HG03342 (cell line): ENCODE measurements around the gene NAALADL1.
"Not testable (repeated sequence)": the region's sequence is repeated elsewhere in the genome, so short reads cannot be mapped to it uniquely, and the experiment has no call there.

Experiments
- ATAC-seq: cut with Tn5 transposase; IDR thresholded peaks from one replicate; pipeline ENCODE4 v1.9.1; 2021; ENCODE audit warnings: mild to moderate bottlenecking, moderate library complexity; ENCODE audit not compliant: unreplicated experiment

The NAALADL1 gene

GRCh38 chr11:65055538-65055937 lies 2.8 kb downstream of the NAALADL1 start:
- ATAC-seq: no peak

GRCh38 chr11:65053827-65054508 lies 4.4 kb downstream of the NAALADL1 start:
- ATAC-seq: no peak

- ATAC-seq: no peak
Measured at GRCh38 chr11:65051398-65051858, 6.9 kb downstream of the NAALADL1 start.

GRCh38 chr11:65047581-65048422 lies 10.6 kb downstream of the NAALADL1 start:
- ATAC-seq: no peak

GRCh38 chr11:65045728-65046127 lies 12.6 kb downstream of the NAALADL1 start:
- ATAC-seq: no peak

- ATAC-seq: no peak
Measured at GRCh38 chr11:65045061-65045460, 13.3 kb downstream of the NAALADL1 start.

- no peak for ATAC-seq
Measured at GRCh38 chr11:65043881-65044501, 14.4 kb downstream of the NAALADL1 start.

GRCh38 chr11:65042891-65043290 lies 15.5 kb downstream of the NAALADL1 start:
- ATAC-seq: no peak

- peak; percentile 85 for ATAC-seq
Measured at GRCh38 chr11:65040847-65041622, 17.3 kb downstream of the NAALADL1 start, which contains the start of gene SAC3D1. Gene SAC3D1, plus strand, starts transcription at chr11:65041210. Its CDS starts 83 bp downstream, at chr11:65041293.

- ATAC-seq: no peak
Measured at GRCh38 chr11:65040520-65040846, 17.9 kb downstream of the NAALADL1 start.

GRCh38 chr11:65036931-65037330 lies 21.4 kb downstream of the NAALADL1 start:
- no peak for ATAC-seq

GRCh38 chr11:65035579-65035978 lies 22.8 kb downstream of the NAALADL1 start:
- ATAC-seq: no peak

- ATAC-seq: no peak
Measured at GRCh38 chr11:65034423-65034822, 23.9 kb downstream of the NAALADL1 start.

- ATAC-seq: no peak
Measured at GRCh38 chr11:65032216-65032615, 26.1 kb downstream of the NAALADL1 start.

GRCh38 chr11:65027213-65028067 lies 30.9 kb downstream of the NAALADL1 start, which contains the start of gene SNX15:
Gene SNX15, plus strand, starts transcription at chr11:65027439. Its CDS starts 99 bp downstream, at chr11:65027538.
- peak; percentile 83 for ATAC-seq

- no peak for ATAC-seq
Measured at GRCh38 chr11:65026810-65027209, 31.5 kb downstream of the NAALADL1 start.

- not testable (repeated sequence) for ATAC-seq
Measured at GRCh38 chr11:65023502-65023901, 34.9 kb downstream of the NAALADL1 start.

GRCh38 chr11:65021509-65021908 lies 36.8 kb downstream of the NAALADL1 start:
- no peak for ATAC-seq

GRCh38 chr11:65021003-65021402 lies 37.4 kb downstream of the NAALADL1 start:
- ATAC-seq: no peak

GRCh38 chr11:65019824-65020223 lies 38.5 kb downstream of the NAALADL1 start:
- no peak for ATAC-seq
